ENCODE data around the gene SIK2.
A peak's percentile ranks its signal among the peaks of the same experiment; 100 is the strongest.

Gene SIK2

DNA sequence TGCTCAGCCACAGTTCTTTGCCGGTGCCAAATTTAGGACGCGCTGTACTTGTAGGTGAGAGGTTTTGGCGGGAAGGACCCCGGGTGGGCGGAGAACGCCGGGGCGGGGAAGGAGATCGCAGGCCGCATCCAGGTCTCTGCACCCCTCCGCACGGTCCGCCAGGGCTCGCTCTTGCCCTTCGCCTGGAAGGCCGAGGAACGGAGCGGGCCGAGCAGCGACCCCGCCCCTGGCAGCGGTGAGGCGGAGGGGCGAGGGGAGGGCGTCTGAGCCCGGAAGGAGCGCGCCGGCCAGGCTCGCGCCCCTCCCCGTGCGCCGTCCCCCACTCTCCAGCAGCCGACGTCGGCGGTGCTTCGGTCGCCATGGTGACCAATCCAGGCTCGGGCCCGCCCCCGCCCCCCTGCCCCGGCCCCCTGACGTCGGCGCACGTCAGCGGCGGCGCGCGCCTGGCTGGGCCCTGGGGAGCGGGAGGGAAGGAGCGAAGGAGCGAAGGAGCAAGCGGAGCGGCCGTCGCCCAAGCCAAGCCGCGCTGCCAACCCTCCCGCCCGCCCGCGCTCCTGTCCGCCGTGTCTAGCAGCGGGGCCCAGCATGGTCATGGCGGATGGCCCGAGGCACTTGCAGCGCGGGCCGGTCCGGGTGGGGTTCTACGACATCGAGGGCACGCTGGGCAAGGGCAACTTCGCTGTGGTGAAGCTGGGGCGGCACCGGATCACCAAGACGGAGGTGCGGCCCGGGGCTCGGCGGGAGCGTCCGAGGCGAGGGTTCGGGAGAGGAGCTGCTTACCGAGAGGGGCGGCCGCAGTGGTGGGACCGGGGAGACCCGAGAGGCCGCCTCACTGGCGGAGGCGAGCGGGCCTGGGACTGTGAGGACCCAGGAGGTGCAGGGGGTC, at the start of gene SIK2:
SIK2 (plus strand) TSS at position 471 of the 886 bp plus-strand sequence; CDS start at position 586, 115 bp downstream.
- TF ChIP-seq FOXM1 (IDR thresholded peaks at IDR 0.05; ENCODE audit: borderline replicate concordance, low read depth): no peak
- peak; percentile 4; the same call in 1 of the 2 replicates for TF ChIP-seq TEAD4 (IDR thresholded peaks at IDR 0.05)
- no peak; the same call in 1 of the 2 replicates for TF ChIP-seq YY1 (IDR thresholded peaks at IDR 0.05; ENCODE audit: low read depth)
- peak; percentile 14; the same call in 1 of the 2 replicates for TF ChIP-seq NFIC (IDR thresholded peaks at IDR 0.05)
- TF ChIP-seq, protein P1, sequence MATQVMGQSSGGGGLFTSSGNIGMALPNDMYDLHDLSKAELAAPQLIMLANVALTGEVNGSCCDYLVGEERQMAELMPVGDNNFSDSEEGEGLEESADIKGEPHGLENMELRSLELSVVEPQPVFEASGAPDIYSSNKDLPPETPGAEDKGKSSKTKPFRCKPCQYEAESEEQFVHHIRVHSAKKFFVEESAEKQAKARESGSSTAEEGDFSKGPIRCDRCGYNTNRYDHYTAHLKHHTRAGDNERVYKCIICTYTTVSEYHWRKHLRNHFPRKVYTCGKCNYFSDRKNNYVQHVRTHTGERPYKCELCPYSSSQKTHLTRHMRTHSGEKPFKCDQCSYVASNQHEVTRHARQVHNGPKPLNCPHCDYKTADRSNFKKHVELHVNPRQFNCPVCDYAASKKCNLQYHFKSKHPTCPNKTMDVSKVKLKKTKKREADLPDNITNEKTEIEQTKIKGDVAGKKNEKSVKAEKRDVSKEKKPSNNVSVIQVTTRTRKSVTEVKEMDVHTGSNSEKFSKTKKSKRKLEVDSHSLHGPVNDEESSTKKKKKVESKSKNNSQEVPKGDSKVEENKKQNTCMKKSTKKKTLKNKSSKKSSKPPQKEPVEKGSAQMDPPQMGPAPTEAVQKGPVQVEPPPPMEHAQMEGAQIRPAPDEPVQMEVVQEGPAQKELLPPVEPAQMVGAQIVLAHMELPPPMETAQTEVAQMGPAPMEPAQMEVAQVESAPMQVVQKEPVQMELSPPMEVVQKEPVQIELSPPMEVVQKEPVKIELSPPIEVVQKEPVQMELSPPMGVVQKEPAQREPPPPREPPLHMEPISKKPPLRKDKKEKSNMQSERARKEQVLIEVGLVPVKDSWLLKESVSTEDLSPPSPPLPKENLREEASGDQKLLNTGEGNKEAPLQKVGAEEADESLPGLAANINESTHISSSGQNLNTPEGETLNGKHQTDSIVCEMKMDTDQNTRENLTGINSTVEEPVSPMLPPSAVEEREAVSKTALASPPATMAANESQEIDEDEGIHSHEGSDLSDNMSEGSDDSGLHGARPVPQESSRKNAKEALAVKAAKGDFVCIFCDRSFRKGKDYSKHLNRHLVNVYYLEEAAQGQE (IDR thresholded peaks at IDR 0.05; ENCODE audit: low read depth): no peak
- TF ChIP-seq CREB1 (IDR thresholded peaks at IDR 0.05; ENCODE audit: low read depth): peak; percentile 78
- no peak for TF ChIP-seq CEBPB (IDR thresholded peaks at IDR 0.05)
- TF ChIP-seq ZBTB7A (IDR thresholded peaks at IDR 0.05; ENCODE audit: low read depth): peak; percentile 92
- TF ChIP-seq TCF12 (IDR thresholded peaks at IDR 0.05; ENCODE audit: low read depth): peak; percentile 26; the same call in 1 of the 2 replicates
- TF ChIP-seq, protein P2, sequence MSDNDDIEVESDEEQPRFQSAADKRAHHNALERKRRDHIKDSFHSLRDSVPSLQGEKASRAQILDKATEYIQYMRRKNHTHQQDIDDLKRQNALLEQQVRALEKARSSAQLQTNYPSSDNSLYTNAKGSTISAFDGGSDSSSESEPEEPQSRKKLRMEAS (IDR thresholded peaks at IDR 0.05): peak; percentile 64
- 0 out of 2 replicates have a peak, but pooled peaks have one; percentile 38 for TF ChIP-seq EGR1 (IDR thresholded peaks at IDR 0.05)
- TF ChIP-seq TAF1 (IDR thresholded peaks at IDR 0.05; ENCODE audit: low read depth): peak; percentile 72
- peak; percentile 93 for TF ChIP-seq RAD21 (IDR thresholded peaks at IDR 0.05; ENCODE audit: low read depth)
- TF ChIP-seq, protein P3, sequence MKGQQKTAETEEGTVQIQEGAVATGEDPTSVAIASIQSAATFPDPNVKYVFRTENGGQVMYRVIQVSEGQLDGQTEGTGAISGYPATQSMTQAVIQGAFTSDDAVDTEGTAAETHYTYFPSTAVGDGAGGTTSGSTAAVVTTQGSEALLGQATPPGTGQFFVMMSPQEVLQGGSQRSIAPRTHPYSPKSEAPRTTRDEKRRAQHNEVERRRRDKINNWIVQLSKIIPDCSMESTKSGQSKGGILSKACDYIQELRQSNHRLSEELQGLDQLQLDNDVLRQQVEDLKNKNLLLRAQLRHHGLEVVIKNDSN (IDR thresholded peaks at IDR 0.05): no peak
- 0 out of 2 replicates have a peak, but pooled peaks have one; percentile 24 for TF ChIP-seq EP300 (IDR thresholded peaks at IDR 0.05; ENCODE audit: borderline replicate concordance)

DNA sequence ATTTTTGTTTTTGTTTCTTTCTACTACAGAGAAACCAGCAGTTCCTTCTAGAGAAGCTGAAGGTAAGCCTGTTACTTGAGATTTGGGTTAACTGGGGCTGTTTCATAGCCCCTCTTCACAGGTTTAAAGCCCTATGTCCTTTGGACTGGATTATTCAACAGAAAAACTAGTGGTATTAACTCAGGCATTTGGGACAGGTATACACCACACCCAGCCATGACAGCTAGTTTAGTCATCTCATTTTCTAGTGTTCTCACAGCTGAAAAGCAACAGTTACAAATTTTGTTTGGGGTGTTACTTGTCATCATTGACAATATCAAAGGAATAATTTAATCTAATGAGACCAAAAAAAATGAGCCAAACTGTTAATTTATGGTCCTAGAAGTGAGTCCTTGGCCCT, 47.7 kb upstream of the SIK2 start:
- TF ChIP-seq TCF12 (IDR thresholded peaks at IDR 0.05; ENCODE audit: low read depth) (no peak), FOXM1 (IDR thresholded peaks at IDR 0.05; ENCODE audit: borderline replicate concordance, low read depth) (no peak), TAF1 (IDR thresholded peaks at IDR 0.05; ENCODE audit: low read depth) (no peak), CEBPB (IDR thresholded peaks at IDR 0.05) (no peak), NFIC (IDR thresholded peaks at IDR 0.05) (no peak)
- TF ChIP-seq, protein P2 (IDR thresholded peaks at IDR 0.05): no peak
- TF ChIP-seq, protein P3 (IDR thresholded peaks at IDR 0.05): no peak

DNA sequence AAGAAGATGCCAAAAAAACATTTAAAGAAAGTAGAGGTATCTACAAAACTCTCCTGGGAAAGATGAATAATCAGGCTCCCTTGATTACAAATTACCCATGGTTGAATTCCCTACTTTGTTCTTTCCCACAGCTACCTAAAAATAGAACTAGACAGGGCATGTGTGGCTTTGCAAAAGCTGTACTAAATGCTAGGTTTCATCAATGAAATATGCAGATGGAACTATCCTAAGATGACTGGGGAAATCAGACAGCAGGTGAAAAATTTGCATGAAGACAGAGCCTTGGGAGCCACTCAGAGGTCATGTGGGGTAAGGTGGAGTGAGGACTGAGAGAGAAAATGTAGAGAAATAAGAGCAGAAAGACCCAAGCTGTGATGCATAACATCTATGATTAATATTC, 47.0 kb upstream of the SIK2 start:
- TF ChIP-seq CEBPB (IDR thresholded peaks at IDR 0.05): no peak
- no peak for TF ChIP-seq TCF12 (IDR thresholded peaks at IDR 0.05; ENCODE audit: low read depth)
- TF ChIP-seq EP300 (IDR thresholded peaks at IDR 0.05; ENCODE audit: borderline replicate concordance): no peak
- TF ChIP-seq, protein P2 (IDR thresholded peaks at IDR 0.05): no peak
- TF ChIP-seq, protein P1 (IDR thresholded peaks at IDR 0.05; ENCODE audit: low read depth): no peak
- no peak for TF ChIP-seq YY1 (IDR thresholded peaks at IDR 0.05; ENCODE audit: low read depth)
- no peak for TF ChIP-seq EGR1 (IDR thresholded peaks at IDR 0.05)
- TF ChIP-seq, protein P3 (IDR thresholded peaks at IDR 0.05): no peak
- no peak for TF ChIP-seq CREB1 (IDR thresholded peaks at IDR 0.05; ENCODE audit: low read depth)
- no peak for TF ChIP-seq RAD21 (IDR thresholded peaks at IDR 0.05; ENCODE audit: low read depth)
- no peak for TF ChIP-seq FOXM1 (IDR thresholded peaks at IDR 0.05; ENCODE audit: borderline replicate concordance, low read depth)
- no peak for TF ChIP-seq NFIC (IDR thresholded peaks at IDR 0.05)
- TF ChIP-seq TEAD4 (IDR thresholded peaks at IDR 0.05): no peak
- TF ChIP-seq TAF1 (IDR thresholded peaks at IDR 0.05; ENCODE audit: low read depth): no peak
- TF ChIP-seq ZBTB7A (IDR thresholded peaks at IDR 0.05; ENCODE audit: low read depth): no peak

DNA sequence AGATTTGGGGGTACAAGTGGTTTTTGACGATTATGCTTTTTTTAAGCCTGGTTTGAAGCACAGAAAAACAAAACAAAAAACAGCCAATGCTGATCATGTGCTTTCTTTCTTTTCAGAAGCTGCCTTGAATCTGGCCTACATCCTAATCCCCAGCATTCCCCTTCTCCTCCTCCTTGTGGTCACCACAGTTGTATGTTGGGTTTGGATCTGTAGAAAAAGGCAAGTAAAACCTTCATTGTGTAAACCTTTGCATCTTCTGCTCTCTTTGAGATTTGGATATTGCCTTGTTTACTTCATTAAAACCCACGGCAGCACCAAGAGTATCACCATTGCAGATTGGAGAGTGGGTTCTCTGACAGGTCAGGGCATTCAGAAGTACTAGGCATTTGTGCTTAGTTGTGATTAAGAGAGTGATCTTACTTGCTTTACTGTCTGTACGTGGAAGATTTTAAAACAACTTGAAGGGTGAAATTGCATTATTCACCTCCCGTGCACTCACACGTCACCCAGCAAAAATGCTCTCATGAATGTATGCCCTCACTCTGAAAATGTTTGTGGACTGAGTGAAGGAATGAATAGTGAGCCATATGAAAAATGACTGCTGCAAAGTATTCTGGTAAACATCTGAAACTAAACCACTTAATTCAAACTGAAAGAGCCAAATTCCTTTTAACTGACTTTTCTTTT, 44.7 kb upstream of the SIK2 start:
- TF ChIP-seq, protein P1 (IDR thresholded peaks at IDR 0.05; ENCODE audit: low read depth): no peak
- TF ChIP-seq FOXM1 (IDR thresholded peaks at IDR 0.05; ENCODE audit: borderline replicate concordance, low read depth): no peak
- no peak for TF ChIP-seq TCF12 (IDR thresholded peaks at IDR 0.05; ENCODE audit: low read depth)
- TF ChIP-seq EGR1 (IDR thresholded peaks at IDR 0.05): no peak
- TF ChIP-seq YY1 (IDR thresholded peaks at IDR 0.05; ENCODE audit: low read depth): no peak
- TF ChIP-seq CEBPB (IDR thresholded peaks at IDR 0.05): no peak
- no peak for TF ChIP-seq NFIC (IDR thresholded peaks at IDR 0.05)

Data from Ishikawa (cell line).